Stimulated activated CD4-positive, alpha-beta T cell treated with anti-CD3 and anti-CD28 coated beads, Interleukin-4, amount 100 ng/mL, for 24 hours (primary cell): ENCODE results near the gene RHOBTB3.

ENCODE experiments used
- DNase-seq: peaks from one replicate; pipeline ENCODE4 v3.0.0-alpha.2; 2020

Gene RHOBTB3

GRCh38 chr5:95770830-95771708 lies 39.9 kb downstream of the RHOBTB3 start:
- no peak for DNase-seq

GRCh38 chr5:95771892-95772291 lies 40.8 kb downstream of the RHOBTB3 start:
- DNase-seq, result no peak

GRCh38 chr5:95773335-95774059 lies 42.4 kb downstream of the RHOBTB3 start:
- DNase-seq, result no peak

GRCh38 chr5:95777441-95777840 lies 46.3 kb downstream of the RHOBTB3 start:
- no peak for DNase-seq

- no peak for DNase-seq
Observed at GRCh38 chr5:95778713-95779436, 47.7 kb downstream of the RHOBTB3 start.

GRCh38 chr5:95779611-95780010 lies 48.5 kb downstream of the RHOBTB3 start:
- no peak for DNase-seq

GRCh38 chr5:95780597-95780996 lies 49.5 kb downstream of the RHOBTB3 start:
- DNase-seq, result no peak

- DNase-seq, result peak; percentile 77
Observed at GRCh38 chr5:95781101-95781583, 50.0 kb downstream of the RHOBTB3 start.

- DNase-seq, result no peak
Observed at GRCh38 chr5:95782181-95782580, 51.0 kb downstream of the RHOBTB3 start.

- DNase-seq, result no peak
Observed at GRCh38 chr5:95783661-95784060, 52.5 kb downstream of the RHOBTB3 start.

- DNase-seq, result no peak
Observed at GRCh38 chr5:95784514-95785302, 53.6 kb downstream of the RHOBTB3 start.

GRCh38 chr5:95786821-95787418 lies 55.8 kb downstream of the RHOBTB3 start:
- DNase-seq, result no peak

GRCh38 chr5:95788493-95788892 lies 57.4 kb downstream of the RHOBTB3 start:
- no peak for DNase-seq

- DNase-seq, result no peak
Observed at GRCh38 chr5:95791751-95792150, 60.6 kb downstream of the RHOBTB3 start.

GRCh38 chr5:95794070-95794516 lies 63.0 kb downstream of the RHOBTB3 start:
- DNase-seq, result no peak

GRCh38 chr5:95797301-95797700 lies 66.2 kb downstream of the RHOBTB3 start:
- DNase-seq, result no peak

GRCh38 chr5:95798048-95798447 lies 66.9 kb downstream of the RHOBTB3 start:
- DNase-seq, result no peak

- DNase-seq, result no peak
Observed at GRCh38 chr5:95798545-95798944, 67.4 kb downstream of the RHOBTB3 start.

- no peak for DNase-seq
Observed at GRCh38 chr5:95799191-95799835, 68.2 kb downstream of the RHOBTB3 start.

- no peak for DNase-seq
Observed at GRCh38 chr5:95800553-95800952, 69.4 kb downstream of the RHOBTB3 start.

GRCh38 chr5:95801532-95801931 lies 70.4 kb downstream of the RHOBTB3 start:
- DNase-seq, result no peak
